WTC11 (cell line): ENCODE data around the gene MITD1. TPM values are rescaled to one million over a fixed set of nuclear protein-coding genes. Genes with fewer than 3 reads are reported as not detected.

Experiments
- ATAC-seq: fragments of 200-7000 bp; cut with Tn5 transposase; 2 replicates; pipeline ENCODE4 v1.10.0; 2021; ENCODE audit warnings: mild to moderate bottlenecking, moderate library complexity
- CTCF ChIA-PET: fragments of 300-600 bp; sonication (Branson Sonifier 250); formaldehyde crosslinking; loops from one replicate; lab custom pipeline; 2021; ENCODE audit warnings: antibody characterized with exemption; lab: Charles Lee
- POLR2A ChIA-PET: fragments of 350-600 bp; sonication (Branson Sonifier 250); formaldehyde crosslinking; loops from one replicate; lab custom pipeline; 2021; ENCODE audit warnings: antibody characterized with exemption; lab: Charles Lee
- DNase-seq: peaks from one replicate; pipeline ENCODE4 v3.0.0; 2021; ENCODE audit warnings: low spot score
- H3K27ac Mint-ChIP-seq: 2 replicates; pipeline ENCODE4 v1.8.0; 2021; ENCODE audit warnings: mixed read lengths
- H3K27me3 Mint-ChIP-seq: 2 replicates; pipeline ENCODE4 v1.8.0; 2021; ENCODE audit warnings: low read depth, mild to moderate bottlenecking, moderate library complexity, mixed read lengths
- H3K36me3 Mint-ChIP-seq: 2 replicates; pipeline ENCODE4 v1.8.0; 2021; ENCODE audit warnings: mixed read lengths
- H3K4me1 Mint-ChIP-seq: 2 replicates; pipeline ENCODE4 v1.8.0; 2022; ENCODE audit warnings: mixed read lengths
- H3K4me3 Mint-ChIP-seq: 2 replicates; pipeline ENCODE4 v1.8.0; 2021; ENCODE audit warnings: mild to moderate bottlenecking, moderate library complexity, mixed read lengths
- H3K9me3 Mint-ChIP-seq: 2 replicates; pipeline ENCODE4 v1.8.0; 2021; ENCODE audit warnings: mixed read lengths
- CREM ChIP-seq: sonication (generic); formaldehyde crosslinking; IDR thresholded peaks from 2 replicates; pipeline ENCODE4 v1.8.1; 2022; ENCODE audit warnings: mild to moderate bottlenecking, missing genetic modification reagents, moderate library complexity
- EMX1 ChIP-seq: fragments of 250-450 bp; sonication (Bioruptor Pico); IDR thresholded peaks from 2 replicates; pipeline ENCODE4 v1.8.0; 2021; ENCODE audit warnings: mild to moderate bottlenecking
- HMGA2 ChIP-seq: fragments of 250-450 bp; sonication (Bioruptor Pico); IDR thresholded peaks from 2 replicates; pipeline ENCODE4 v1.4.0; 2021; ENCODE audit warnings: mild to moderate bottlenecking, moderate library complexity
- NFE2L1 ChIP-seq: sonication (generic); formaldehyde crosslinking; IDR thresholded peaks from 2 replicates; pipeline ENCODE4 v1.8.1; 2023; ENCODE audit warnings: missing genetic modification reagents
- NFYB ChIP-seq: sonication (generic); formaldehyde crosslinking; conservative IDR thresholded peaks from 2 replicates; pipeline ENCODE4 v1.8.0; 2022; ENCODE audit warnings: low read depth, missing genetic modification reagents
- PRRX2 ChIP-seq: fragments of 250-450 bp; sonication (Bioruptor Pico); IDR thresholded peaks from 2 replicates; pipeline ENCODE4 v1.8.0; 2021; ENCODE audit warnings: mild to moderate bottlenecking
- SMAD4 ChIP-seq: sonication (generic); formaldehyde crosslinking; IDR thresholded peaks from 2 replicates; pipeline ENCODE4 v1.8.0; 2022; ENCODE audit warnings: mild to moderate bottlenecking, missing genetic modification reagents
- TP53 ChIP-seq: sonication (generic); formaldehyde crosslinking; IDR thresholded peaks from 2 replicates; pipeline ENCODE4 v1.8.1; 2023; ENCODE audit warnings: mild to moderate bottlenecking, missing genetic modification reagents
- ZNF317 ChIP-seq: sonication (generic); formaldehyde crosslinking; IDR thresholded peaks from 2 replicates; pipeline ENCODE4 v1.8.1; 2023; ENCODE audit warnings: low read depth, mild to moderate bottlenecking, moderate library complexity, missing genetic modification reagents, borderline replicate concordance
- total RNA-seq: library from RNA; stranded (reverse); gene quantifications from 3 replicates; pipeline ENCODE4 v1.2.3, GENCODE V29; 2021
- TF ChIP-seq, protein P1 (sequence below): sonication (generic); formaldehyde crosslinking; IDR thresholded peaks from 2 replicates; pipeline ENCODE4 v1.8.1; 2022; ENCODE audit warnings: mild to moderate bottlenecking, moderate library complexity, missing genetic modification reagents
- TF ChIP-seq, protein P2 (sequence below): fragments of 200-600 bp; IDR thresholded peaks from 2 replicates; pipeline ENCODE4 v1.8.0; 2022; ENCODE audit warnings: antibody characterized with exemption
- TF ChIP-seq, protein P3 (sequence below): fragments of 250-450 bp; sonication (Bioruptor Pico); IDR thresholded peaks from 2 replicates; pipeline ENCODE4 v1.8.0; 2021; ENCODE audit warnings: mild to moderate bottlenecking
- TF ChIP-seq, protein P4 (sequence below): sonication (generic); formaldehyde crosslinking; IDR thresholded peaks from 2 replicates; pipeline ENCODE4 v1.8.0; 2022; ENCODE audit warnings: missing genetic modification reagents
- TF ChIP-seq, protein P5 (sequence below): sonication (generic); formaldehyde crosslinking; IDR thresholded peaks from 2 replicates; pipeline ENCODE4 v1.8.0; 2022; ENCODE audit warnings: mild to moderate bottlenecking, missing genetic modification reagents

Gene MITD1
- total RNA-seq, 1 experiment from 2014 or later = 33.1 TPM

DNA sequence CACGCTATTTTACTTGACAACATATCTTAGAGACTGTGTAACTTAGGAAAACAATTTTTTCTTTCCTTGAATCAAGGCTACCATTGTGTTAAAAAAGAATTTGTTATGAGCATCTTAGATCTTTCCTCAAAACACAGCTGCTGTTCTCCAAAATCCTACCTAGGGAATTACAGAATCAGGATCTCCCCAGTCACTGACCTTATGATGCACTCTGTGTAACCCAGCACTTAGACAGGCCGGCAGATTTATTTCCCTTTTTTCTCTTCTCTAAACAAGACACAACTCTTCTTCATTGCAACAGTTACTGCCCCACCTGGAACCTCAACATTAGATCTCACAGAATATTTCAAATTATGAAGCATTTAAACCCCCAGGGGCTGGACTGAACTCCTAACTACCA lies 52.9 kb downstream of the MITD1 start:
- TF ChIP-seq, protein P1, sequence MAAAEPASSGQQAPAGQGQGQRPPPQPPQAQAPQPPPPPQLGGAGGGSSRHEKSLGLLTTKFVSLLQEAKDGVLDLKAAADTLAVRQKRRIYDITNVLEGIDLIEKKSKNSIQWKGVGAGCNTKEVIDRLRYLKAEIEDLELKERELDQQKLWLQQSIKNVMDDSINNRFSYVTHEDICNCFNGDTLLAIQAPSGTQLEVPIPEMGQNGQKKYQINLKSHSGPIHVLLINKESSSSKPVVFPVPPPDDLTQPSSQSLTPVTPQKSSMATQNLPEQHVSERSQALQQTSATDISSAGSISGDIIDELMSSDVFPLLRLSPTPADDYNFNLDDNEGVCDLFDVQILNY (CRISPR knock-in tag) = no peak
- no peak for TF ChIP-seq ZNF317 (CRISPR knock-in tag)
- TF ChIP-seq, protein P2, sequence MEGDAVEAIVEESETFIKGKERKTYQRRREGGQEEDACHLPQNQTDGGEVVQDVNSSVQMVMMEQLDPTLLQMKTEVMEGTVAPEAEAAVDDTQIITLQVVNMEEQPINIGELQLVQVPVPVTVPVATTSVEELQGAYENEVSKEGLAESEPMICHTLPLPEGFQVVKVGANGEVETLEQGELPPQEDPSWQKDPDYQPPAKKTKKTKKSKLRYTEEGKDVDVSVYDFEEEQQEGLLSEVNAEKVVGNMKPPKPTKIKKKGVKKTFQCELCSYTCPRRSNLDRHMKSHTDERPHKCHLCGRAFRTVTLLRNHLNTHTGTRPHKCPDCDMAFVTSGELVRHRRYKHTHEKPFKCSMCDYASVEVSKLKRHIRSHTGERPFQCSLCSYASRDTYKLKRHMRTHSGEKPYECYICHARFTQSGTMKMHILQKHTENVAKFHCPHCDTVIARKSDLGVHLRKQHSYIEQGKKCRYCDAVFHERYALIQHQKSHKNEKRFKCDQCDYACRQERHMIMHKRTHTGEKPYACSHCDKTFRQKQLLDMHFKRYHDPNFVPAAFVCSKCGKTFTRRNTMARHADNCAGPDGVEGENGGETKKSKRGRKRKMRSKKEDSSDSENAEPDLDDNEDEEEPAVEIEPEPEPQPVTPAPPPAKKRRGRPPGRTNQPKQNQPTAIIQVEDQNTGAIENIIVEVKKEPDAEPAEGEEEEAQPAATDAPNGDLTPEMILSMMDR = no peak
- TF ChIP-seq TP53 (CRISPR knock-in tag) = no peak
- no peak for TF ChIP-seq NFYB (CRISPR knock-in tag)
- TF ChIP-seq CREM (CRISPR knock-in tag) = no peak
- TF ChIP-seq HMGA2 (CRISPR knock-in tag) = no peak
- no peak for TF ChIP-seq PRRX2 (CRISPR knock-in tag)
- no peak for TF ChIP-seq EMX1 (CRISPR knock-in tag)
- TF ChIP-seq, protein P3, sequence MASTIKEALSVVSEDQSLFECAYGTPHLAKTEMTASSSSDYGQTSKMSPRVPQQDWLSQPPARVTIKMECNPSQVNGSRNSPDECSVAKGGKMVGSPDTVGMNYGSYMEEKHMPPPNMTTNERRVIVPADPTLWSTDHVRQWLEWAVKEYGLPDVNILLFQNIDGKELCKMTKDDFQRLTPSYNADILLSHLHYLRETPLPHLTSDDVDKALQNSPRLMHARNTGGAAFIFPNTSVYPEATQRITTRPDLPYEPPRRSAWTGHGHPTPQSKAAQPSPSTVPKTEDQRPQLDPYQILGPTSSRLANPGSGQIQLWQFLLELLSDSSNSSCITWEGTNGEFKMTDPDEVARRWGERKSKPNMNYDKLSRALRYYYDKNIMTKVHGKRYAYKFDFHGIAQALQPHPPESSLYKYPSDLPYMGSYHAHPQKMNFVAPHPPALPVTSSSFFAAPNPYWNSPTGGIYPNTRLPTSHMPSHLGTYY (CRISPR knock-in tag) = no peak
- TF ChIP-seq, protein P4, sequence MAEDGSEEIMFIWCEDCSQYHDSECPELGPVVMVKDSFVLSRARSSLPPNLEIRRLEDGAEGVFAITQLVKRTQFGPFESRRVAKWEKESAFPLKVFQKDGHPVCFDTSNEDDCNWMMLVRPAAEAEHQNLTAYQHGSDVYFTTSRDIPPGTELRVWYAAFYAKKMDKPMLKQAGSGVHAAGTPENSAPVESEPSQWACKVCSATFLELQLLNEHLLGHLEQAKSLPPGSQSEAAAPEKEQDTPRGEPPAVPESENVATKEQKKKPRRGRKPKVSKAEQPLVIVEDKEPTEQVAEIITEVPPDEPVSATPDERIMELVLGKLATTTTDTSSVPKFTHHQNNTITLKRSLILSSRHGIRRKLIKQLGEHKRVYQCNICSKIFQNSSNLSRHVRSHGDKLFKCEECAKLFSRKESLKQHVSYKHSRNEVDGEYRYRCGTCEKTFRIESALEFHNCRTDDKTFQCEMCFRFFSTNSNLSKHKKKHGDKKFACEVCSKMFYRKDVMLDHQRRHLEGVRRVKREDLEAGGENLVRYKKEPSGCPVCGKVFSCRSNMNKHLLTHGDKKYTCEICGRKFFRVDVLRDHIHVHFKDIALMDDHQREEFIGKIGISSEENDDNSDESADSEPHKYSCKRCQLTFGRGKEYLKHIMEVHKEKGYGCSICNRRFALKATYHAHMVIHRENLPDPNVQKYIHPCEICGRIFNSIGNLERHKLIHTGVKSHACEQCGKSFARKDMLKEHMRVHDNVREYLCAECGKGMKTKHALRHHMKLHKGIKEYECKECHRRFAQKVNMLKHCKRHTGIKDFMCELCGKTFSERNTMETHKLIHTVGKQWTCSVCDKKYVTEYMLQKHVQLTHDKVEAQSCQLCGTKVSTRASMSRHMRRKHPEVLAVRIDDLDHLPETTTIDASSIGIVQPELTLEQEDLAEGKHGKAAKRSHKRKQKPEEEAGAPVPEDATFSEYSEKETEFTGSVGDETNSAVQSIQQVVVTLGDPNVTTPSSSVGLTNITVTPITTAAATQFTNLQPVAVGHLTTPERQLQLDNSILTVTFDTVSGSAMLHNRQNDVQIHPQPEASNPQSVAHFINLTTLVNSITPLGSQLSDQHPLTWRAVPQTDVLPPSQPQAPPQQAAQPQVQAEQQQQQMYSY (CRISPR knock-in tag) = no peak
- TF ChIP-seq, protein P5, sequence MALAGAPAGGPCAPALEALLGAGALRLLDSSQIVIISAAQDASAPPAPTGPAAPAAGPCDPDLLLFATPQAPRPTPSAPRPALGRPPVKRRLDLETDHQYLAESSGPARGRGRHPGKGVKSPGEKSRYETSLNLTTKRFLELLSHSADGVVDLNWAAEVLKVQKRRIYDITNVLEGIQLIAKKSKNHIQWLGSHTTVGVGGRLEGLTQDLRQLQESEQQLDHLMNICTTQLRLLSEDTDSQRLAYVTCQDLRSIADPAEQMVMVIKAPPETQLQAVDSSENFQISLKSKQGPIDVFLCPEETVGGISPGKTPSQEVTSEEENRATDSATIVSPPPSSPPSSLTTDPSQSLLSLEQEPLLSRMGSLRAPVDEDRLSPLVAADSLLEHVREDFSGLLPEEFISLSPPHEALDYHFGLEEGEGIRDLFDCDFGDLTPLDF (CRISPR knock-in tag) = no peak
- no peak for TF ChIP-seq NFE2L1 (CRISPR knock-in tag)
- no peak for TF ChIP-seq SMAD4 (CRISPR knock-in tag)
- Mint-ChIP-seq H3K27ac (no peak overlapping the region), H3K27me3 (peaks cover 38% of the 10 kb centered on the region), H3K4me3 (no peak overlapping the region), H3K4me1 (no peaks in the 10 kb centered on the region), H3K36me3 (peaks cover 45% of the 10 kb centered on the region), H3K9me3 (peaks cover 50% of the 10 kb centered on the region)
- no peak for ATAC-seq
- DNase-seq = no peak
- CTCF ChIA-PET = no interaction called here
- POLR2A ChIA-PET = no interaction called here

Other genes with a start within 250 kb of the MITD1 start
- 0.50 to 0.89 TPM (median 0.72 TPM) in 3 replicates for gene CRACDL, start 244.8 kb downstream of the MITD1 start, total RNA-seq
- gene C2orf15, start 39.4 kb downstream of the MITD1 start, total RNA-seq = 6.0 to 7.0 TPM (median 6.1 TPM) in 3 replicates
- 8.9 to 9.3 TPM (median 9.1 TPM) in 3 replicates for gene TSGA10, start 26.1 kb downstream of the MITD1 start, total RNA-seq
- 7.1 to 9.7 TPM (median 8.1 TPM) in 3 replicates for gene LIPT1, start 26.1 kb downstream of the MITD1 start, total RNA-seq
- gene MRPL30, start 126 bp upstream of the MITD1 start, total RNA-seq = 28.7 to 34.9 TPM (median 33.4 TPM) in 3 replicates
- 0.25 TPM in 1 of 3 replicates, not detected in the others for gene LYG2, start 74.6 kb upstream of the MITD1 start, total RNA-seq
- 0.35 to 0.76 TPM (median 0.55 TPM) in 3 replicates for gene LYG1, start 120.1 kb upstream of the MITD1 start, total RNA-seq
- gene TXNDC9, start 155.3 kb upstream of the MITD1 start, total RNA-seq = 24.1 to 31.0 TPM (median 24.6 TPM) in 3 replicates
- 52.1 to 68.8 TPM (median 52.5 TPM) in 3 replicates for gene EIF5B, start 156.3 kb upstream of the MITD1 start, total RNA-seq